Thyroid gland (tissue), 4 donors: Measurements from ENCODE around the gene PRLR.

ENCODE experiments used
- CTCF ChIP-seq, 6 experiments: fragments of 200-600 bp in 3 of 6; fragments of 450-650 bp in 3 of 6; sonication (generic) in 3 of 6; IDR thresholded peaks; one replicate each; pipeline ENCODE4 v1.5.1; 2016 to 2019; ENCODE audit warnings: antibody characterized with exemption in 6 of 6, mild to moderate bottlenecking in 2 of 6, inconsistent platforms in 1 of 6, moderate library complexity in 1 of 6
- POLR2A ChIP-seq, 2 donors: fragments of 450-650 bp; IDR thresholded peaks; one replicate each; pipeline ENCODE4 v1.6.1; 2017; ENCODE audit warnings: antibody characterized with exemption in 2 of 2, mild to moderate bottlenecking in 2 of 2, moderate library complexity in 1 of 2

GRCh38 chr5:35135239-35135700, 95.0 kb downstream of the PRLR start:
- TF ChIP-seq CTCF (IDR thresholded peaks at IDR 0.05) (no peak), POLR2A (IDR thresholded peaks at IDR 0.05) (no peak)
